Heart left ventricle (tissue), 13 donors: ENCODE data around the gene CAMTA1.

Experiments used
- CTCF ChIP-seq, 12 donors: fragments of 200-600 bp; sonication (generic) in 4 of 12; IDR thresholded peaks; one replicate each; pipeline versions ENCODE4 v1.5.0 to v1.8.0; 2018 to 2022; ENCODE audit warnings: antibody characterized with exemption in 12 of 12, mild to moderate bottlenecking in 5 of 12
- POLR2A ChIP-seq, 2 donors: fragments of 450-650 bp; IDR thresholded peaks; one replicate each; pipeline ENCODE4 v1.6.1; 2017; ENCODE audit warnings: antibody characterized with exemption in 2 of 2, mild to moderate bottlenecking in 2 of 2, moderate library complexity in 2 of 2
- donor health status: ischemic (EF 13 %, LVEDD 7.1; RV severe dilation, severe dysfunction).
- donor health status: DM: no; HTN: yes; CAD: no.
- donor health status: DM: no; HTN: no; CAD: no.
- donor health status: ischemic (EF 25% LVEDD 6.9; RV normal size, moderate dysfunction).
- donor health status: ischemic (EF 25% LVEDD 5.7; RV mildly dilated, moderate dysfunction).
- donor health status: ischemic (EF 35%, LVEDD 5.7; RV mildly dilated, moderate dysfunction).
- donor health status: nonischemic (EF 11% LVEDD 7.7; RV severe dilation, severe dysfunction).
- donor health status: DM: yes; HTN: yes; CAD: no.
- donor health status: PGD.
- donor health status: ischemic (EF 29% LVEDD 5.4; RV normal size, mild dysfunction).
- donor health status: nonischemic (EF 23%, LVEDD 6.1; RV moderate dilation, normal function).

- no peak for TF ChIP-seq CTCF (IDR thresholded peaks at IDR 0.05)
- no peak for TF ChIP-seq POLR2A (IDR thresholded peaks at IDR 0.05)
These were observed 127.8 kb downstream of the CAMTA1 start for GRCh38 chr1:6913086-6913485.
